ENCODE measurements around the gene CACNA1B.

DNA sequence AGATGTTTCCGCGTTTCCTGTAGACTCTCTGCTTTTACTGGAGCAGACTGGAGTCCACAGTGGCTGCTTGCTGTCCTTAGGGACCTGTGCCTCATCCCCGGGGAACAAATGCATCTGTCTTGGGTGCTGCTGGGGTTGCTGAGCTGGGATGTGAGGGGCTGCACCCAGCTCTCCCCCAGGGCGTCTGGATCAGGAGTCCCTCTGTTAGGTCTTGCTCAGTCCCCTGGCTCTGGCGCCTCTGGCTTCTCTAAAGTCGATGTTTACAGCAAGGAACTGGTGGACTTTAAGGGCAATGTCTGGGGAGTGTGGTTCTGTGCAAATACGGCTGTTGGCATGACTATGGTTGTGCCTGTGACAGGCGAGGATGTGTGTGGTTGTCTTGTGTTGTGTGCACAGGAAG lies 91.4 kb downstream of the CACNA1B start:
- TF ChIP-seq, protein P1, sequence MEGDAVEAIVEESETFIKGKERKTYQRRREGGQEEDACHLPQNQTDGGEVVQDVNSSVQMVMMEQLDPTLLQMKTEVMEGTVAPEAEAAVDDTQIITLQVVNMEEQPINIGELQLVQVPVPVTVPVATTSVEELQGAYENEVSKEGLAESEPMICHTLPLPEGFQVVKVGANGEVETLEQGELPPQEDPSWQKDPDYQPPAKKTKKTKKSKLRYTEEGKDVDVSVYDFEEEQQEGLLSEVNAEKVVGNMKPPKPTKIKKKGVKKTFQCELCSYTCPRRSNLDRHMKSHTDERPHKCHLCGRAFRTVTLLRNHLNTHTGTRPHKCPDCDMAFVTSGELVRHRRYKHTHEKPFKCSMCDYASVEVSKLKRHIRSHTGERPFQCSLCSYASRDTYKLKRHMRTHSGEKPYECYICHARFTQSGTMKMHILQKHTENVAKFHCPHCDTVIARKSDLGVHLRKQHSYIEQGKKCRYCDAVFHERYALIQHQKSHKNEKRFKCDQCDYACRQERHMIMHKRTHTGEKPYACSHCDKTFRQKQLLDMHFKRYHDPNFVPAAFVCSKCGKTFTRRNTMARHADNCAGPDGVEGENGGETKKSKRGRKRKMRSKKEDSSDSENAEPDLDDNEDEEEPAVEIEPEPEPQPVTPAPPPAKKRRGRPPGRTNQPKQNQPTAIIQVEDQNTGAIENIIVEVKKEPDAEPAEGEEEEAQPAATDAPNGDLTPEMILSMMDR (IDR thresholded peaks at IDR 0.05 in 2 of 3, conservative IDR thresholded peaks at IDR 0.05 in 1 of 3; ENCODE audit: borderline replicate concordance in 1 of 3, insufficient read depth in 1 of 3, low read depth in 2 of 3, low read length in 2 of 3) = no peak
- TF ChIP-seq YY1 (IDR thresholded peaks at IDR 0.05; ENCODE audit: extremely low read depth, insufficient replicate concordance, low read depth, low read length) (no peak), SRF (IDR thresholded peaks at IDR 0.05; ENCODE audit: low read depth) (no peak), SP1 (IDR thresholded peaks at IDR 0.05; ENCODE audit: low read depth) (no peak), POLR2AphosphoS5 (IDR thresholded peaks at IDR 0.05; ENCODE audit: low read depth, low read length) (no peak)
- TF ChIP-seq, protein P2, sequence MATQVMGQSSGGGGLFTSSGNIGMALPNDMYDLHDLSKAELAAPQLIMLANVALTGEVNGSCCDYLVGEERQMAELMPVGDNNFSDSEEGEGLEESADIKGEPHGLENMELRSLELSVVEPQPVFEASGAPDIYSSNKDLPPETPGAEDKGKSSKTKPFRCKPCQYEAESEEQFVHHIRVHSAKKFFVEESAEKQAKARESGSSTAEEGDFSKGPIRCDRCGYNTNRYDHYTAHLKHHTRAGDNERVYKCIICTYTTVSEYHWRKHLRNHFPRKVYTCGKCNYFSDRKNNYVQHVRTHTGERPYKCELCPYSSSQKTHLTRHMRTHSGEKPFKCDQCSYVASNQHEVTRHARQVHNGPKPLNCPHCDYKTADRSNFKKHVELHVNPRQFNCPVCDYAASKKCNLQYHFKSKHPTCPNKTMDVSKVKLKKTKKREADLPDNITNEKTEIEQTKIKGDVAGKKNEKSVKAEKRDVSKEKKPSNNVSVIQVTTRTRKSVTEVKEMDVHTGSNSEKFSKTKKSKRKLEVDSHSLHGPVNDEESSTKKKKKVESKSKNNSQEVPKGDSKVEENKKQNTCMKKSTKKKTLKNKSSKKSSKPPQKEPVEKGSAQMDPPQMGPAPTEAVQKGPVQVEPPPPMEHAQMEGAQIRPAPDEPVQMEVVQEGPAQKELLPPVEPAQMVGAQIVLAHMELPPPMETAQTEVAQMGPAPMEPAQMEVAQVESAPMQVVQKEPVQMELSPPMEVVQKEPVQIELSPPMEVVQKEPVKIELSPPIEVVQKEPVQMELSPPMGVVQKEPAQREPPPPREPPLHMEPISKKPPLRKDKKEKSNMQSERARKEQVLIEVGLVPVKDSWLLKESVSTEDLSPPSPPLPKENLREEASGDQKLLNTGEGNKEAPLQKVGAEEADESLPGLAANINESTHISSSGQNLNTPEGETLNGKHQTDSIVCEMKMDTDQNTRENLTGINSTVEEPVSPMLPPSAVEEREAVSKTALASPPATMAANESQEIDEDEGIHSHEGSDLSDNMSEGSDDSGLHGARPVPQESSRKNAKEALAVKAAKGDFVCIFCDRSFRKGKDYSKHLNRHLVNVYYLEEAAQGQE (IDR thresholded peaks at IDR 0.05; ENCODE audit: low read depth) = no peak
